Measurements from ENCODE around the gene TANC1.

TANC1 gene

GRCh38 chr2:159229476-159230144 lies 261.2 kb downstream of the TANC1 start:
- DNase-seq (ENCODE audit: insufficient read length) = no peak
- TF ChIP-seq POLR2AphosphoS5 (IDR thresholded peaks at IDR 0.05; ENCODE audit: low read depth, low read length) (no peak), POLR2A (IDR thresholded peaks at IDR 0.05; ENCODE audit: low read depth, low read length) (no peak)
- FAIRE-seq = no peak

GRCh38 chr2:159230145-159230877 lies 261.9 kb downstream of the TANC1 start:
- DNase-seq (ENCODE audit: insufficient read length) (no peak), FAIRE-seq (no peak)
- TF ChIP-seq POLR2AphosphoS5 (IDR thresholded peaks at IDR 0.05; ENCODE audit: low read depth, low read length) (no peak), TAF1 (IDR thresholded peaks at IDR 0.05; ENCODE audit: borderline replicate concordance, low read depth, low read length) (no peak), POLR2A (IDR thresholded peaks at IDR 0.05; ENCODE audit: low read depth, low read length) (no peak)

GRCh38 chr2:159232456-159233170 lies 264.2 kb downstream of the TANC1 start:
- no peak for FAIRE-seq
- no peak for TF ChIP-seq POLR2A (IDR thresholded peaks at IDR 0.05; ENCODE audit: low read depth, low read length)
- TF ChIP-seq POLR2AphosphoS5 (IDR thresholded peaks at IDR 0.05; ENCODE audit: low read depth, low read length) = no peak
- TF ChIP-seq TAF1 (IDR thresholded peaks at IDR 0.05; ENCODE audit: borderline replicate concordance, low read depth, low read length) = no peak
- DNase-seq (ENCODE audit: insufficient read length) = no peak

GRCh38 chr2:159234868-159235267 lies 266.4 kb downstream of the TANC1 start:
- FAIRE-seq (no peak), DNase-seq (ENCODE audit: insufficient read length) (no peak)
- TF ChIP-seq POLR2A (IDR thresholded peaks at IDR 0.05; ENCODE audit: low read depth, low read length) = no peak
- no peak for TF ChIP-seq TAF1 (IDR thresholded peaks at IDR 0.05; ENCODE audit: borderline replicate concordance, low read depth, low read length)
- TF ChIP-seq POLR2AphosphoS5 (IDR thresholded peaks at IDR 0.05; ENCODE audit: low read depth, low read length) = no peak

GRCh38 chr2:159243529-159243928 lies 275.1 kb downstream of the TANC1 start:
- FAIRE-seq (no peak), DNase-seq (ENCODE audit: insufficient read length) (no peak)
- no peak for TF ChIP-seq POLR2AphosphoS5 (IDR thresholded peaks at IDR 0.05; ENCODE audit: low read depth, low read length)
- TF ChIP-seq POLR2A (IDR thresholded peaks at IDR 0.05; ENCODE audit: low read depth, low read length) = no peak
- TF ChIP-seq TAF1 (IDR thresholded peaks at IDR 0.05; ENCODE audit: borderline replicate concordance, low read depth, low read length) = no peak

GRCh38 chr2:159246325-159246988 lies 278.0 kb downstream of the TANC1 start:
- no peak for FAIRE-seq
- DNase-seq (ENCODE audit: insufficient read length) = no peak
- TF ChIP-seq TAF1 (IDR thresholded peaks at IDR 0.05; ENCODE audit: borderline replicate concordance, low read depth, low read length) (no peak), POLR2AphosphoS5 (IDR thresholded peaks at IDR 0.05; ENCODE audit: low read depth, low read length) (no peak), POLR2A (IDR thresholded peaks at IDR 0.05; ENCODE audit: low read depth, low read length) (no peak)

- no peak for DNase-seq (ENCODE audit: insufficient read length)
- TF ChIP-seq POLR2A (IDR thresholded peaks at IDR 0.05; ENCODE audit: low read depth, low read length) (no peak), POLR2AphosphoS5 (IDR thresholded peaks at IDR 0.05; ENCODE audit: low read depth, low read length) (no peak)
- peak; percentile 78 for FAIRE-seq
These were observed 281.7 kb downstream of the TANC1 start for GRCh38 chr2:159249990-159250715.

- DNase-seq (ENCODE audit: insufficient read length) (no peak), FAIRE-seq (no peak)
- TF ChIP-seq TAF1 (IDR thresholded peaks at IDR 0.05; ENCODE audit: borderline replicate concordance, low read depth, low read length) (no peak), POLR2AphosphoS5 (IDR thresholded peaks at IDR 0.05; ENCODE audit: low read depth, low read length) (no peak), POLR2A (IDR thresholded peaks at IDR 0.05; ENCODE audit: low read depth, low read length) (no peak)
These were observed 283.1 kb downstream of the TANC1 start for GRCh38 chr2:159251296-159252173.

- DNase-seq (ENCODE audit: insufficient read length) = no peak
- no peak for FAIRE-seq
- no peak for TF ChIP-seq POLR2A (IDR thresholded peaks at IDR 0.05; ENCODE audit: low read depth, low read length)
- no peak for TF ChIP-seq TAF1 (IDR thresholded peaks at IDR 0.05; ENCODE audit: borderline replicate concordance, low read depth, low read length)
- TF ChIP-seq POLR2AphosphoS5 (IDR thresholded peaks at IDR 0.05; ENCODE audit: low read depth, low read length) = no peak
These were observed 284.5 kb downstream of the TANC1 start for GRCh38 chr2:159252905-159253304.

GRCh38 chr2:159256159-159256558 lies 287.7 kb downstream of the TANC1 start:
- peak; percentile 14 for FAIRE-seq
- TF ChIP-seq POLR2AphosphoS5 (IDR thresholded peaks at IDR 0.05; ENCODE audit: low read depth, low read length) (no peak), POLR2A (IDR thresholded peaks at IDR 0.05; ENCODE audit: low read depth, low read length) (no peak), TAF1 (IDR thresholded peaks at IDR 0.05; ENCODE audit: borderline replicate concordance, low read depth, low read length) (no peak)
- no peak for DNase-seq (ENCODE audit: insufficient read length)

All from GM12892 (cell line).